GM04503 (cell line): ENCODE results near the gene KANSL2.
"Not testable (repeated sequence)": the region's sequence is repeated elsewhere in the genome, so short reads cannot be mapped to it uniquely, and the experiment has no call there.

Experiments used
- DNase-seq: peaks from one replicate; pipeline ENCODE4 v3.0.0-alpha.2; 2012; ENCODE audit warnings: low read depth

KANSL2 gene

GRCh38 chr12:48682927-48683326, 889 bp upstream of the KANSL2 start:
- no peak for DNase-seq

- DNase-seq, result not testable (repeated sequence)
These were observed 481 bp upstream of the KANSL2 start for GRCh38 chr12:48682533-48682905.

DNA sequence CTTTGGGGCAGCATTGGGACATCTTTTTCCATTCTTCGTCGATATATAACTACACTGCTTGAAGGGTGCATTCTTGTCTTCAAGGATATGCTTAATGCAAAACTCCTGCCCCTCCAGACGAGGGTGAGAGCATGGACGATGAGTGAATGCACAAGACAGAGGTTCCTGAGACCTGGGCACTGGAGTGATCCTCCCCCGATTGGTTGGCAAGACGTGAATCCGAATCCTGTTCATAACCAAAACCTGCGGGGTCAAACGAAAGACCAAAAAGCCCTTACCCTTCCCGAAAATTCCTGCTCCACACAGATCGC, 684 bp downstream of the KANSL2 start:
- no peak for DNase-seq

DNA sequence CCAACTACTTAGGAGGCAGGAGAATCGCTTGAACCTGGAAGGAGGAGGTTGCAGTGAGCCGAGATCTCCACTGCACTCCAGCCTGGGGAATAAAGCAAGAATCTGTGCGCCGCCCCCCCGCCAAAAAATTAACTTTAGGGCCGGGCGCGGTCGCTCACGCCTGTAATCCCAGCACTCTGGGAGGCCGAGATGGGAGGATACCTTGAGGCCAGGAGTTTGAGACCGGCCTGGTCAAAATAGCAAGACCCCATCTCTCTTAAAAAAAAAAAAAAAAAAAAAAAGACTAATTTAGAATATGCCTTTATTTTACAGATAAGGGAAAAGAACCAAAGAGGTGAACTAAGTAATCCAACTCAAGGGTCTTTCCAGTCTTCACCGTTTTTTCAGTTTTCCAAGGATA, 1.2 kb downstream of the KANSL2 start:
- DNase-seq, result no peak

DNA sequence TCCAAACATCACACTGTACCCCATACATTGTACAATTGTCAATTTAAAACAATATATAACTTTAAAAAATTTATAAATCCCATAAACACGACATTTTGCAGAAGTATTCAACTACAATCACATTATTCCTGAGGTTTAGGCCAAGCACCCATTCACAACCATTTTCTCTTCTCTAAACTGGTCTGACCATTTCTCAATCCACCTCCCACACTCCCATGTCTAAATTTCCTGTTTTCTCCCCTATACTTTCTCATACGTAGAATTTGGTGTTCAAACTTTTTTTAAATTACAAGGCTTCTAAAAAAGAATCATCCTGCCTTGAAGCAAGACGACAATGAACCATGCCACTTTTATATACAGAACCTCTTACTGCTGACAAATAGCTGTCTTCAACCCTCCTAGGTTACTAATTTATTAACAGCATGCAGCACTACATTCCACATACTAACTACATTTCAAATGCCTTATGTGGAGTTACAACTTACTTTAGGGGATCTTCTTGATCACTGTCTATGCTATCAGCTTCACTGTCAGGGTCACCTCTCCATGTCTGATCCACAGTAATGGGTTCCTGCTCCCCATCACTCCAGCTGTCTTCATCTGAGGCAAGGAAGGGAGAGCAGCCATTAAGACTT, 3.4 kb downstream of the KANSL2 start:
- DNase-seq, result no peak

GRCh38 chr12:48671231-48671856, 10.7 kb downstream of the KANSL2 start:
- DNase-seq, result no peak

DNA sequence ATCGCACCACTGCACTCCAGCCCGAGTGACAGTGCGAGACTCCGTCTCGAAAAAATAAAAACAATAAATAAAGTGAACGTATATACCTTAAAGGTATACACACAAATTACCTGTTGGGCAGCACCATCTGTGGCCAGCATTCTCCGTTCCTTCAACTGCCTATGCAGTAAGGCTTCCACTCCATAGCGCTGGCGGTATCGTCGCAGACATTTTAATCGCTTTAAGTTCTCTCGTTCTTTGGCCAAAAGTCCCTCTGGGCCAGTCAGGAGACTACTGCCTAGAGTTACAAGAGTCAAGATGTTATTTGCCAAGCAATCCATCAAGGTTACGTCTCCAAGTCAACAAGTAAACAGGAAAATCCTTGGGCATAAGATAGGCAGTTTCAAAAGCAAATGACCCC, 13.0 kb downstream of the KANSL2 start:
- DNase-seq, result no peak

DNA sequence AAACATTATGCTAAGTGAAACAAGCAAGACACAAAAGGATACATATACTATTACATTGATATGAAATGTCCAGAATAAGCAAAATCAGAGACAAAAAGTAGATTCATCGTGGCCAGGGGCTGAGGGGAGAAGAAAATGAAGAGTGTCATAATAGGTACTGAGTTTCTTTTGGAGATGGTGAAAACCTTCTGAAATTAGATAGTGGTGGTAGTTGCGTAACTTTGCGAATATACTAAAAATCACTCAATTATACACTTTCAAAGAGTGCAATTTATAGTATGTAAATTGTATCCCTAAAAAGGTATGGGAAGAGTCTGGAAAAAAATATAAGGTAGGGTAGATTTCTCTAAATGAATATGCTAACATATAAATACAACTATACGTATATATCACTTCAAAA, 22.2 kb downstream of the KANSL2 start:
- no peak for DNase-seq

GRCh38 chr12:48651681-48652080, 30.4 kb downstream of the KANSL2 start:
- DNase-seq, result no peak

DNA sequence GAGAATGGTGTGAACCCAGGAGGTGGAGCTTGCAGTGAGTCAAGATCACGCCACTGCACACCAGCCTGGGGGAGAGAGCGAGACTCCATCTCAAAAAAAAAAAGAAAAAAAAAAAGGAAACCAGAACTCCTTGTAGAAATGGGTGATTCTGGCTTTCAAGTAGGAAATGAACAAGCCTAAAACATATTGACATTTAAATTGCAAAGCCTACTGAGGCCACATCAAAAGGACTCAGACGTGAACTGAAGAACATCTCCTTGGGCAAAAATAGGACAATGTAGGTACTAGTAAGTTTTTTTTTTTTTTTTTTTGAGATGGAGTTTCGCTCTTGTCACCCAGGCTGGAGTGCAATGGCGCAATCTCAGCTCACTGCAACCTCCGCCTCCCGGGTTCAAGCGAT, 36.7 kb downstream of the KANSL2 start:
- not testable (repeated sequence) for DNase-seq

DNA sequence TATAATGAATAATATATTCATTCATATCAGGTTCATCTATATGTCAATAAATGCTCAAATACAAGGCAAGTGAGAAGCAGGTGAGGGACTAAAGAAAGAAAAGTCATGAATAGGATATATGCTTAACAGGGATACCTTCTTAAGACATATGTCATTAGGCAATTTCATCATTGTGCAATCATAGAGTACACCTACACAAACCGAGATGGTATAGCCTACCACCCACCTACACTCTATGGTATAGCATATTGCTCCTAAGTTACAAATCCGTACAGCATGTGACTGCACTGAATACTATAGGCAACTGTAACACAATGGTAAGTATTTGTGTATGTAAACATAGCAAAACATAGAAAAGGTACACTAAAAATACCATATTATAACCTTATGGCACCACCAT, 39.0 kb downstream of the KANSL2 start:
- DNase-seq, result no peak

DNA sequence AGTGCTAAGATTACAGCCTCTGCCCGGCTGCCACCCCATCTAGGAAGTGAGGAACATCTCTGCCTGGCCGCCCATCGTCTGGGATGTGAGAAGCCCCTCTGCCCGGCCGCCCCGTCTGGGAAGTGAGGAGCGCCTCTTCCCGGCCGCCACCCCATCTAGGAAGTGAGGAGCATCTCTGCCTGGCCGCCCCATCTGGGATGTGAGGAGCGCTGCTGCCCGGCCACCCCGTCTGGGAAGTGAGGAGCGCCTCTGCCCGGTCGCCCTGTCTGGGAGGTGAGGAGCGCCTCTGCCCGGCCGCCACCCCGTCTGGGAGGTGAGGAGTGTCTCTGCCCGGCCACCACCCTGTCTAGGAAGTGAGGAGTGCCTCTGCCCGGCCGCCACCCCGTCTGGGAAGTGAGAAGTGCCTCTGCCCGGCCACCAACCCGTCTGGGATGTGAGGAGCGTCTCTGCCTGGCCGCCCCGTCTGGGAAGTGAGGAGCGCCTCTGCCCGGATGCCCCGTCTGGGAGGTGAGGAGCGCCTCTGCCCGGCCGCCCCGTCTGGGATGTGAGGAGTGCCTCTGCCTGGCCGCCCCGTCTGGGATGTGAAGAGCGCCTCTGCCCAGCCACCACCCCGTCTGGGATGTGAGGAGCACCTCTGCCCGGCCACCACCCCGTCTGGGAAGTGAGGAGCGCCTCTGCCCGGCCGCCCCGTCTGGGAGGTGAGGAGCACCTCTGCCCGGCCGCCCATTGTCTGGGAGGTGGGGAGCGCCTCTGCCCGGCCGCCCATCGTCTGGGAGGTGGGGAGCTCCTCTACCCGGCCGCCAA, 40.1 kb downstream of the KANSL2 start:
- DNase-seq, result not testable (repeated sequence)

GRCh38 chr12:48640854-48641253, 41.2 kb downstream of the KANSL2 start:
- DNase-seq, result no peak

GRCh38 chr12:48640428-48640827, 41.6 kb downstream of the KANSL2 start:
- no peak for DNase-seq

GRCh38 chr12:48631071-48631470, 51.0 kb downstream of the KANSL2 start:
- no peak for DNase-seq

GRCh38 chr12:48630346-48630745, 51.7 kb downstream of the KANSL2 start:
- DNase-seq, result no peak

DNA sequence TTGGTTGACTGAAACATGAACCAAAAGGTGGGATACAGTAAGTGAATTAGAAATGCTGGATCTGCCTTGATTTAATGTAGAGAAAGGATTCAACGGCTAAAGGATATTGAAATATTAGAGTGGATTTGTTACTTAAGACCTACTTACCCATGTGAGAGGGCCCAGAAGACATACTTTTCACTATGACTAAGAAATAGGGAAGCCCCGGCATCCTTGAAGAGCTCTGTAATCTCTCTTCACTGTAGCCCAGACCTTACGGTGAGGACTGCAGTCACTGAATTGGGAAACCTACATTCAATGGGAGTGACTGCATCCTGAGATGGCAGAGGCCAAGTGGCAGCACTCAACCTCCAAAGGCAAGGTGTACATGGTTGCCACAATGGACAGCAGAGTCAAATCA, 52.5 kb downstream of the KANSL2 start:
- DNase-seq, result no peak

DNA sequence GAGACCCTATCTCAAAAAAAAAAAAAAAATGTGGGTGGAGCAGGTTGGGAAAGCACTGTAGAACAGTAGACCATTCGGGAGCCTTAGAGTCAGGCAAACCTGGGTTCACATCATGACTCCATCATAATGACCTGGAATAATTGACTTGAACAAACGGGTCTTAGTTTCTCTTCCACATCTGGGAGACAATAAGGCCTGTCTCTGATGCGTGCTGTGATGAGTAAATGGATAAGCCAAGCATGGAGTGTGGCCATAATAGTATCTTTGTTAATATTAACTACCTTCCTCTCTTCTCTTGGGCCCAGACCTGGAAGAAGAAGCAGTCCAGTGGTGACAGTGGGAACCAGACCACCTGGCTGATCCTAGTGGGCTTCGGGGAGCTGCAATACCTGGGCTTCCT, 54.5 kb downstream of the KANSL2 start:
- no peak for DNase-seq

DNA sequence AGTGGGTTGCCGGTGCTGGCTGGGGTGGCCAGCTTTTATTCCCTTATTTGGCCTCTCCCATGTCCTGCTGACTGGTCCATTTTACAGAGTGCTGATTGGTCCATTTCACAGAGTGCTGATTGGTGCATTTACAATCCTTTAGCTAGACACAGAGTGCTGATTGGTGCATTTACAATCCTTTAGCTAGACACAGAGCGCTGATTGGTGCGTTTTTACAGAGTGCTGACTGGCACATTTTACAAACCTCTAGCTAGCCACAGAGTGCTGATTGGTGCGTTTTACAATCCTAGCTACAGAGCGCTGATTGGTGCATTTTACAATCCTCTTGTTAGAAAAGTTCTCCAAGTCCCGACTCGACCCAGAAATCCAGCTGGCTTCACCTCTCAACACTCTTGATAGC, 59.0 kb downstream of the KANSL2 start:
- DNase-seq, result not testable (repeated sequence)

- peak; percentile 21 for DNase-seq
These were observed 63.5 kb downstream of the KANSL2 start for GRCh38 chr12:48618541-48618940.

GRCh38 chr12:48615681-48616080, 66.4 kb downstream of the KANSL2 start:
- DNase-seq, result no peak

- DNase-seq, result no peak
These were observed 68.7 kb downstream of the KANSL2 start for GRCh38 chr12:48613321-48613720.
